Cardiac muscle cell (in vitro differentiated cells and primary cell): ENCODE data around the gene DDX24. TPM values are rescaled to one million over a fixed set of nuclear protein-coding genes. Genes with fewer than 3 reads are reported as not detected.

Experiments used
- DNase-seq, 2 donors: peaks; one replicate each; pipeline versions ENCODE4 v3.0.0 to v3.0.0-alpha.2; 2010 to 2017; ENCODE audit warnings: low read depth in 1 of 2, low spot score in 1 of 2
- H3K27ac ChIP-seq: fragments of 200-600 bp; sonication (generic); 2 replicates; pipeline ENCODE4 v1.5.1; 2016
- H3K27me3 ChIP-seq: fragments of 200-600 bp; sonication (generic); 2 replicates; pipeline ENCODE4 v1.6.0; 2016; ENCODE audit warnings: control low read depth
- H3K36me3 ChIP-seq: fragments of 200-600 bp; sonication (generic); 2 replicates; pipeline ENCODE4 v1.5.1; 2016; ENCODE audit warnings: control low read depth
- H3K4me1 ChIP-seq: fragments of 200-600 bp; sonication (generic); 2 replicates; pipeline ENCODE4 v1.8.1; 2017; ENCODE audit warnings: low read depth, mild to moderate bottlenecking, mixed run types
- H3K4me3 ChIP-seq: fragments of 200-600 bp; sonication (generic); 2 replicates; pipeline ENCODE4 v1.5.1; 2016; ENCODE audit warnings: mild to moderate bottlenecking
- H3K9me3 ChIP-seq: fragments of 200-600 bp; sonication (generic); 2 replicates; pipeline ENCODE4 v1.5.1; 2017; ENCODE audit warnings: low read depth, mild to moderate bottlenecking, control low read depth
- polyA plus RNA-seq: library from polyadenylated mRNA; unstranded; fragments of >200 nt; fragmentation: Nextera tagmentation; extraction: Ambion mirVana; gene quantifications from 2 replicates; pipeline ENCODE4 v1.2.1, GENCODE V29; 2016
- total RNA-seq: library from RNA; depleted of rRNA; stranded (reverse); fragments of >200 nt; gene quantifications from 2 replicates; pipeline ENCODE4 v1.2.3, GENCODE V29; 2016
- TF ChIP-seq, protein P1 (sequence below): IDR thresholded peaks from 2 replicates; pipeline ENCODE4 v1.5.1; 2012; ENCODE audit warnings: low read depth, mild to moderate bottlenecking, low read length

The DDX24 gene
- total and polyA plus RNA-seq, 2 experiments from 2014 or later, result 188 to 227 TPM

DNA sequence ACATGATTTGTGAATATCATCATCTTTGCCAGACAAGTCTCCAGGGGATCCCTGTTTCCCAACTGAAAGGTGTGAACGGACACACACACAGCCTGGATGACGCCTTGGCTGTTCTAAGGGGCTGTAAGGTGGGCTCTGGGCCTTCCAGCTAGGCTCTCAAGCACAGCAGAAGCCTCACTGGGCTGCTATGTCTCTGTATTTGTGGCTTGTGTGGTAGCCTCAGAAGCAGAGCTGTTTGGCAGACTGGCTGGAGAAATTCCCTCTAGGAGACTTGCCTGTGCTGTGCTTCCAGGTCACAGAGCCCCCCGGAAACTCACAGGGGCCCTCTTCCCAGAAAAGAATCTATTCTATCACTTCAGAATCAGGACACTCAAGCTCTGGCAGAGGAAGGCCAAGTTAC is 33.4 kb downstream of the DDX24 start:
- peaks cover 25% of the 10 kb centered on the region for H3K4me1 ChIP-seq
- H3K4me3 ChIP-seq, result no peak overlapping the region
- peaks cover 36% of the 10 kb centered on the region for H3K36me3 ChIP-seq
- peak overlapping the region; percentile 53 for H3K27ac ChIP-seq
- H3K27me3 ChIP-seq, result no peaks in the 10 kb centered on the region
- TF ChIP-seq, protein P1, sequence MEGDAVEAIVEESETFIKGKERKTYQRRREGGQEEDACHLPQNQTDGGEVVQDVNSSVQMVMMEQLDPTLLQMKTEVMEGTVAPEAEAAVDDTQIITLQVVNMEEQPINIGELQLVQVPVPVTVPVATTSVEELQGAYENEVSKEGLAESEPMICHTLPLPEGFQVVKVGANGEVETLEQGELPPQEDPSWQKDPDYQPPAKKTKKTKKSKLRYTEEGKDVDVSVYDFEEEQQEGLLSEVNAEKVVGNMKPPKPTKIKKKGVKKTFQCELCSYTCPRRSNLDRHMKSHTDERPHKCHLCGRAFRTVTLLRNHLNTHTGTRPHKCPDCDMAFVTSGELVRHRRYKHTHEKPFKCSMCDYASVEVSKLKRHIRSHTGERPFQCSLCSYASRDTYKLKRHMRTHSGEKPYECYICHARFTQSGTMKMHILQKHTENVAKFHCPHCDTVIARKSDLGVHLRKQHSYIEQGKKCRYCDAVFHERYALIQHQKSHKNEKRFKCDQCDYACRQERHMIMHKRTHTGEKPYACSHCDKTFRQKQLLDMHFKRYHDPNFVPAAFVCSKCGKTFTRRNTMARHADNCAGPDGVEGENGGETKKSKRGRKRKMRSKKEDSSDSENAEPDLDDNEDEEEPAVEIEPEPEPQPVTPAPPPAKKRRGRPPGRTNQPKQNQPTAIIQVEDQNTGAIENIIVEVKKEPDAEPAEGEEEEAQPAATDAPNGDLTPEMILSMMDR, result no peak
- no peaks in the 10 kb centered on the region for H3K9me3 ChIP-seq
- DNase-seq, result no peak

DNA sequence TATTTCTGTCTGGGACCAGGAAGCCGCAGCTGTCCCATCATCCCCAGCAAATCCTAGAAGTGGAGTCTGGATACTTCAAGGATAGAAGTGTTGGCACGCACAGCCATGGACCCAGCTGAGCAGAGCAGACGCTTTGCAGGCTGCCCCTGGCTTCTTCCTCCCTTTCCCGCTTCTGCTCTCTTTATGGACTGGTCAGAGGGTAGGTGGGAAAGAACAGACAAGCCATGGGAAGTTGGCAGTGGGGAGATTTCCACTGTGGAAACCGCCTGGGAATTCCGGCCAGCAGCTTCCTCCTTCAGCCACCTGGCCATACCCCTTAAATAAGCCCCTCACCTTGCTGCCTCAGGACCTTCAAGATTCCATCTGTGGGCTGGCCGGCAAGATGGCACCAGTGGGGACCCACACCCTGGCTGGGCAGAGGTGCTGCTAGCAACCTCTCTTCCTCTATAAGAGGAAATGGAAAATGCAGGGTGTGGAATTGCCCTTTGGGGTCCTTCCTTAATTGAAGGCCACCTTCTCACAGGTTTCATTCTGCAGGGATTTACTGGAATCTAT is 34.2 kb downstream of the DDX24 start:
- H3K27ac ChIP-seq, result peak overlapping the region; percentile 53
- H3K4me3 ChIP-seq, result no peak overlapping the region
- peaks cover 31% of the 10 kb centered on the region for H3K36me3 ChIP-seq
- no peak for DNase-seq
- peaks cover 17% of the 10 kb centered on the region for H3K4me1 ChIP-seq
- no peaks in the 10 kb centered on the region for H3K27me3 ChIP-seq
- TF ChIP-seq, protein P1, result no peak
- H3K9me3 ChIP-seq, result no peaks in the 10 kb centered on the region

DNA sequence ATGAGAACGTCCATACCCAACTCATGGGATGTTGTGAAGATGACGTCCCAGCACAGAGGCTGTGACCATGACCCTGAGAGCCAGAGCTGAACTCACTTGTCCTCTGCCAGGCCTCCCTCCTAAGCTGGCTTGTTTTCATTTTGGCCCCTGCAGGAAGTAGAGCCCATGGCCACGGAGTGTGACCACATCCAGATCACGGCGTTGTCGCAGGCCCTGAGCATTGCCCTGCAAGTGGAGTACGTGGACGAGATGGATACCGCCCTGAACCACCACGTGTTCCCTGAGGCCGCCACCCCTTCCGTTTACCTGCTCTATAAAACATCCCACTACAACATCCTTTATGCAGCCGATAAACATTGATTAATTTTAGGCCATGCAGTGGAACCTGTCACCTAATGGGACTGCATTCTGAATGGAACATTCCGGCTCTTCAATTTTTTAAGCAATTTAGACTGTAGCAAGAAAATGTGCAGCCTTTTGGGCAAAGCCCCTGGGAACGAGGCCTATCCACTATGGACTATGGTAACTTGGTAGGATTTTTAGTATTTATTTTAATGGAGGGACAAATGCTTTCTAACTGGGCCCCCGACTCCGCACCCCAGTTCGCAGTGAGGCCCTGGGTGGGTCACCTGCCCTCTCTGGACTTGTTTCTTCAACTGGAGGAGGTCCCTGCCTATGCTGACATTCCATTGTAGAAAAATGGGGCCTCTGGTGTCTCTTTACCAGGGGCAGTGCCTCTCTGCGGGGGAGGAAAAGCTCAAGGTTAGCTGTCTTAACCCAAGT is 35.2 kb downstream of the DDX24 start:
- Histone ChIP-seq H3K27me3 (no peaks in the 10 kb centered on the region), H3K9me3 (no peaks in the 10 kb centered on the region), H3K4me3 (no peak overlapping the region), H3K36me3 (peaks cover 31% of the 10 kb centered on the region), H3K27ac (peak overlapping the region; percentile 53), H3K4me1 (peaks cover 8% of the 10 kb centered on the region)
- TF ChIP-seq, protein P1, result no peak
- no peak for DNase-seq

DNA sequence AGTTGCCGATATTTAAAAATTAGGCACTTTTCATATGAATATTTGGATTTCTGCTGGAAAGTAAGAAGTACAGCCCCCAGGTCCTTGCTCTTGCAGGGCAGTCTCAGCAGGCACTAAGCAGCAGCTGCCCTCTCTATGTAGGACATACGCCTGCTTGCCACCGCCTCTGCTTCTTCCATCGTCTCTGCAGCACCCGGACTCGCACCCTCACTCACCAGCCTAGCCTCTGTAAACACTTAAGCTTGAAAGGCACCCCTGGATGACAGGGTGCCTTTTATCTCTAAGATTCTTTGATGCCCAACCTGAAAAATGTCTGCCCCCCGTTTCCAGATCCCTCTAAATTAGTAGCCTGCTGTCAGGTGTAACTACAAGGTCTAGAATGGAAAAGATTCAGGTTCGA is 35.9 kb downstream of the DDX24 start:
- H3K4me1 ChIP-seq, result peaks cover 3% of the 10 kb centered on the region
- no peaks in the 10 kb centered on the region for H3K9me3 ChIP-seq
- H3K27ac ChIP-seq, result no peak overlapping the region
- TF ChIP-seq, protein P1, result no peak
- DNase-seq, result no peak
- no peak overlapping the region for H3K4me3 ChIP-seq
- H3K36me3 ChIP-seq, result peaks cover 30% of the 10 kb centered on the region
- H3K27me3 ChIP-seq, result no peaks in the 10 kb centered on the region

DNA sequence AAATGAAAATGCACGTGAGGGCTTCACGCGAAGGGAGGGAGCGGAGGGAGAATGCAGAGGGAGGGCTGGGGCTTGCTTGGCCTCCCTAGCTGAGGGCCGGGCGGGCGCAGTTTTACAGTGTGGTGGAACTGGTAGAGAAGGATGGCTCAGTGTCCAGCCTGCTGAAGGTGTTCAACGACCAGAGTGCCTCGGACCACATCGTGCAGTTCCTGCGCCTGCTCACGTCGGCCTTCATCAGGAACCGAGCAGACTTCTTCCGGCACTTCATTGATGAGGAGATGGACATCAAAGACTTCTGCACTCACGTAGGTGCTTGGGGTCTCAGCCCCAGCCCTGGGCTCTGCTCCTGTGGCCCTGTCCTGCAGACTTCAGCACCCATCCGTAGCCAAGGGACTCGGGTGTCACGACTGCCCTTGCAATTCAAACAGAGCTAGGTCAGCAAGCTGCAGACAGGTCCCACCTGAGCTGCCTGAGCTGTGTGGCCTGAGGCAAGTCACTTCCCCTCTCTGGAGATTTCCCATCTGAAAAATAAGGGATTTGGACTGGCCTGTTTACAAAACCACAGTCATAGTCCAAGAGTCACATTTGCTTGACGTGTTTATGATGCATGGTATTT is 36.4 kb downstream of the DDX24 start:
- Histone ChIP-seq H3K9me3 (no peaks in the 10 kb centered on the region), H3K36me3 (peaks cover 25% of the 10 kb centered on the region), H3K27me3 (no peaks in the 10 kb centered on the region), H3K4me1 (no peaks in the 10 kb centered on the region), H3K4me3 (no peak overlapping the region), H3K27ac (no peak overlapping the region)
- DNase-seq, result no peak
- TF ChIP-seq, protein P1, result no peak
